ENCODE measurements around the gene ZNF175.

Gene ZNF175

DNA sequence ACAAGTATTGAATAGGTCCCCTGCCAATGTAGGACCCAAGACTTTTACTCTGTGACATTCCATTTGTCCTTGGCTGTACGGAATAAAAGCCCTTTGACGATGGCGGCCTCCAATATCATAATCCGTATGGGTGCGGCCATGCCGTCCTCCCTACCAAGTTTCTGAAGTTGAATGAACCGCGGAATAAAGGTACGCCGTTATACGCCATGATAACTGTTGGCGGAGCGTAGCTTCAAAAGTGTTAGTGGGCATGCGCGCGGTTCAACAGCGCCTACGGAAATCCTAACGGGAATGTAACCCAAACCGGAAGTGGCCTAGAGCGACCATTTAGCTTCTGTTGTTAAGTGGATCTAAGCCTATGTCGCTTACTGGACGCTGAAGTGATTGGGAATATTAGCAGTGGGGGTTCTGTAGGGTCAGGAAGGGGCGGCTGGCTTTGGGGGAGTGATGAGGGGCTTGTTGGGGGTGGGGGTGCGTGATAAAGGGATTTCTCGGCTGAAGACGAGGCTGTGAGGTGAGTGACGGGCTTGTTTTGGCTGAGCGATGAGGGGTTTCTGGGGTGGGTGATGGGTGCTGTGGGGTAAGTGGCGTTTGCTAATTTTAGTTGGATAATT is at the start of gene ZNF175:
Gene ZNF175, plus strand, starts transcription at position 322 of the 614 bp plus-strand sequence. CDS start 2,047 bp downstream, outside the sequence.
- DNase-seq (ENCODE audit: low spot score): no peak

DNA sequence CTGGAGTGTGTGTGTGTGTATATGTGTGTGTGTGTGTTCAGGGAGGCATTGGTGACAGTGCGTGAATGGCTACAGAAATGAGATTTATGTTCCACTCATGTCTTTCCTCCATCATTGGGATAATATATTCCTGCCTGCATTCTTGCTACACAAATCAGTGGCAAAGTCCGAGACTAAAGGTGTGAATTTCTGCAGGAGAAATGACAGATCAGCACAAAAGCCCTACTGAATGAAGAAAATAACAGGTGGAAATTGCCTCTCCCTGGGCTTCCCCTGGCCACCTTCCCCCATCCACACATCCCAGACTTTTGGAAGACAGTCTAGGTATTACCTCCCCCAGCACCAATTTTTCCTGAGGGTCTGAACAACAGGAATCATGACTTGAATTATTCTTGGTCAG is 49.7 kb upstream of the ZNF175 start:
- DNase-seq (ENCODE audit: low spot score): no peak

DNA sequence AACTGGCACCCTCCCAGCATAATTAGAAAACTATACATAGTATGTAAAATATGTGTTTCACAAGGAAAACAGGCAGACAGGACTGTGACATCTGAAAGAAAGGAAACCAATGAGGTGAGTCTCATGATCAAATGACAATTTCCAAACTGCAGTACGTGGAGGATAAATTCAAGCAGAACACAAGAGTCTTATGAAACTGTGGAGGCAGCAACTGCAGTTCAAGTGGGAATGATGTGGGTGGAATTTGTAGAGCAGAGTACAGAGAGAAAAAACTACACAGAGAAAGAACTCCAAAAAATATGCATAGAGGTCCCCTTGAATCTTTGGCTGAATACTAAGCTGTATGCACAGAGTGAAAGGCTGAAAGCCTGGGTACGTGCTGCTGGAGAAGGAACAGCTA is 49.3 kb upstream of the ZNF175 start:
- no peak for DNase-seq (ENCODE audit: low spot score)

GRCh38 chr19:51524666-51525264 is 46.3 kb upstream of the ZNF175 start:
- DNase-seq (ENCODE audit: low spot score): no peak

- DNase-seq (ENCODE audit: low spot score): no peak
Measured at GRCh38 chr19:51525651-51526050, 45.4 kb upstream of the ZNF175 start.

DNA sequence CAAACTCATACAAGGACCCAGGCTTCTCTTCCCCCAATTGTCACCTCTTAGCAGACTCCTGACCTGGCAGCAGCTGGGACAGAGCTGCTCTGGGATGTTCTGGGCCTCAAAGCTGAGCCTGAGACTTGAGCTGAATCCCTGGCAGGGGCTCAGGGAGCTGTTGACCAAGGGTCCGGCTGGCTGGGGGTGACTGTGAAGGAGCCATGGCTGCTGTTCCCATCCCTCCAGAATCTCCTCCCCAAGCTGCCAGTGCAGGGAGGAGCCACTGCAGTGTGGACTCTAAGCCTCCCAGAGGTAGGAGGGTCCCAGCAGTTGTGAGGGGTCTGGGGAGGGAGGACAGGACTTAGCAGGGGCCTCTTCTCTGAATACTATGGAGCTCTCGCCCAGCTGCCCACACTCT is 41.8 kb upstream of the ZNF175 start:
- no peak for DNase-seq (ENCODE audit: low spot score)

- no peak for DNase-seq (ENCODE audit: low spot score)
Measured at GRCh38 chr19:51530616-51531015, 40.5 kb upstream of the ZNF175 start.

DNA sequence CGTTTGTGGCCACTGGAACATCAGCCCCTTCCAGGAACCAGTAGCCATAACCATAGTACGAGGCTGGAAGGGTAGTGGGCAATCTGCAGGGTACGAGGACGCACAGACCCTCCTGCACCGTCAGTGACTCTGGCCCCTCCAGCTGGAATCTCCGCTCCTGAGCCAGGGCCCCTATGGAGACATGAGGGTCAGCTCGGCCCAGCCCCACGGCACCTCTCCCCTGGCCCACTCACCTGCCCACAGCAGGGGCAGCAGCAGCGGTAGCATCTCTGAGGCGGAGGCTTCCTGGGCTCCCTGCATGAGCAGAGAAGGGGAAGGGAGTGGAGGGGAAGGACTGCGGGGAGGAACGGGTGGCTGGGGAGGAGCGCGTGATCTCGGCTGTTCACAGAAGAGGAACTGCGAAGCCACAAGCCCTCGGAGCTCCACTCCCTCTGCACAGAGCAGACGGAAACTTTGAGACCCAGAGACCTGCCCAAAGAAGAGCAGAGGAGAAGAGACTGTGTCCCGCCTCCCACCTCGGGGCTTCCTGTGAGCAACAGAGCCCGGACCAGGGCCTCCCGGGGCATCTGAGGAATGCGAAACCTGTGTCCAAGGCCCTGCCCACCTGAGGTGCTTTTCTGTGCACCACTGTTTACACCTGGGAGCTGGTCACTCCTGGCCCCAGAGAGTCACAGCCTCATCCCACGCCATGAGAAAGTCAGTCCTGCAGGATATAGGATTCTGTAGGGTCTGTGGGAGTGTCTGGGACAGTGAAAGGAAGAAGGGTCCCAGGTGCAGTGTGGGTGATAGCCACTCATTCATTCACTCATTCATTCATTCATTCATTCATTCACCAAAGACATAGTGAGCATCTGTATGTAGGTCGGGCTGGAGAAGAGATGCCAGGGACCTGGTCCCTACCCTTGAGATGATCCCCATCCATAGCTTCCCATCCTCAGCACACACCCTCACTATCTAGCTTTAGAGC is 39.5 kb upstream of the ZNF175 start, which contains the start of gene SIGLEC6:
Gene SIGLEC6, minus strand, starts transcription at position 322 of the 967 bp plus-strand sequence. Its CDS starts 22 bp downstream, at position 300.
- no peak for DNase-seq (ENCODE audit: low spot score)

DNA sequence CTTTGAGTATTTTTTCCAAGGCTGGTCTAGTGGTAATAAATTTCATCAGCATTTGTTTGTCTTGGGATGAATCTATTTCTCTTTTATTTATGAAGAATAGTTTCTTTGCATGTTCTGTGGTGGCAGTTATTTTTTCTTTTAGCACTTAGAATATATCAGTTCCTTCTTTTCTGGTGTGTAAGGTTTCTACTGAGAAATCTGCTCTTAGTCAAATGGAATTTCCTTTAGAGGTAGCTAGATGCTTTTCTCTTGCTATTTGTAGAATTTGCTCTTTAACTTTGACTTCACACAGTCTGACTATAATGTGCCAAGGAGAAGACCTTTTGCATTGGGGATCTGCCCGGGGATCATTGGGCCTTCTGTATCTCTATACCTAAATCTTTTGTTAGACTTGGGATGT is 35.5 kb upstream of the ZNF175 start:
- DNase-seq (ENCODE audit: low spot score): no peak

DNA sequence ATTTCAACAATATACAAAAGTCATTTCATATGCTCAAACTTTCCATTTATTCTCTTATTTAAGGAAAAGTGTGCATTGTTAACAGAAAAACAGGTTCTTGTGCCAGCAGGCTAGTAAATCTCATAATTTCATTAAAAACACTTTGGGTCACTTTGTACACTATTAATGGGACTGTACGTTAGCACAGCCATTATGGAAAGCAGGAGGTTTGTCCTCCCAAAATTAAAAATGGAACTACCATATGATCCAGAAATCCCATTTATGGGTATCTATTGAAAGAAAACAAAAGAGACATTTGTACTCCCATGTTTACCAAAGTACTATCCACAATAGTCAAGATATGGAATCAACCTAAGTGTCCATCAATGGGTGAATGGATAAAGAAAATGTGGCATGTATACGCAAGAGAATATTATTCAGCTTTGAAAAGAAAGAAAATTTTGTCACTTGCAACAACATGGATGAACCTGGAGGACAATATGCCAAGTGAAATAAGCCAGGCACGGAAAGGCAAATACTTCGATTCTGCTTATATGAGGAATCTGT is 31.2 kb upstream of the ZNF175 start:
- no peak for DNase-seq (ENCODE audit: low spot score)

DNA sequence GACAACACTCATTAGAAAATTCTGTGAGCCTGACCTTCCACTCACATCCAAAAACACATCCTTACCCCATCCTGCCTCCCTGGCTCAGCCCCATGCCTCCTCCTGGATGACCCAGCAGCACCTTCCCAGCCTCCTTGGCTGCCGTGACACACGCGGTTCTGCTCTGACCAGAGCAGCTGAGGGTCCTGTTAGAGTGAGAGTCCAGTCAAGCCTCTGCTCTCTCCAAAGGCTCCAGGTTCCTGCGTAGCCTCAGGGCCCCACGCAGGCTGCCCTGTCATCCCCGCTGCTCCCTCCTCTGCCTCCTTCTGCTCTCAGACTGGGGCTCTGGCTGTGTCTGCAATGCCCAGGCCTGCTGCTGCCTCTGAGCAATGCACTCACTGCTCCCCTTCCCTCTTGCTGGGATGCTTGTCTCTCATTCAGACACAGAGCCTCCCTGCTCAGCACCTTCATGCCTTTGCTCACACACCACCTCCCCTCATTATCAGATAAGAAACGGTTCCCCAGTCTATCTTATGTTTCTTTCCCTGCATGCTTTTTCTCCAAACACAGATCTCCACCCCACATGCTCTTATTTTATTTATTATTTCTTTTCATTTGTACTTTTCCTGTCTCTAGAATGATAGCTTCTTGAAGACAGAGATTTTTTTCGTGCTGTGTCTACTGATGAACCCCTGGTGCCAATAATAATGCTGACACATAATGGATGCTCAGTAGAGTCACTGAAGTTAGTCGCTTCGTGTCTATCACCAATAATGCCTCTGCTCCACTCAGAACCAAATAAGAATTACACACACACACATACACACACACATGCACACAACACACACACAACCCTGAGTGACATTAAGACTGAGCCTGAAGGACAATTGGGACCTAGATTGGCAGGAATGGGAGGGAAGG is 29.4 kb upstream of the ZNF175 start:
- DNase-seq (ENCODE audit: low spot score): no peak

GRCh38 chr19:51542699-51543098 is 28.4 kb upstream of the ZNF175 start:
- no peak for DNase-seq (ENCODE audit: low spot score)

DNA sequence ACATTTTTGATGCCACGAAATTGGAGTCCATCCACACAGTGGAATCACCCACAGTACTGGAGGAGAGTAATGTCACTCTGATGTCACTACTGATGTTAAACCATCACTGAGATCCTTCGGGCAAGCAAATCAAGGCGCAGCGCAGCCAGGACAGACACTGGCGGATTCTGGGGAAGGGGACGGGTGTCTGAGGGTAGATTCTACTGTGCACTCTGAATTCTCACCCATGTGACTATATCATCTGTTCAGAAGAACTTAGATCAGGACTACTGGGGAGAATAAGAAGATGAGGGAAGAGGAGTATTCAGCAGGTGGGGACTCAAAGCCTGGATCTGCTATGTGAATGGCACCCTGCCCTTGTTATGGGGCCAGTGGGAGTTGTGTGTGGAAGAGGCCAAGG is 27.0 kb upstream of the ZNF175 start:
- no peak for DNase-seq (ENCODE audit: low spot score)

- no peak for DNase-seq (ENCODE audit: low spot score)
Measured at GRCh38 chr19:51546107-51546649, 24.9 kb upstream of the ZNF175 start.

- no peak for DNase-seq (ENCODE audit: low spot score)
Measured at GRCh38 chr19:51546650-51547396, 24.3 kb upstream of the ZNF175 start.

DNA sequence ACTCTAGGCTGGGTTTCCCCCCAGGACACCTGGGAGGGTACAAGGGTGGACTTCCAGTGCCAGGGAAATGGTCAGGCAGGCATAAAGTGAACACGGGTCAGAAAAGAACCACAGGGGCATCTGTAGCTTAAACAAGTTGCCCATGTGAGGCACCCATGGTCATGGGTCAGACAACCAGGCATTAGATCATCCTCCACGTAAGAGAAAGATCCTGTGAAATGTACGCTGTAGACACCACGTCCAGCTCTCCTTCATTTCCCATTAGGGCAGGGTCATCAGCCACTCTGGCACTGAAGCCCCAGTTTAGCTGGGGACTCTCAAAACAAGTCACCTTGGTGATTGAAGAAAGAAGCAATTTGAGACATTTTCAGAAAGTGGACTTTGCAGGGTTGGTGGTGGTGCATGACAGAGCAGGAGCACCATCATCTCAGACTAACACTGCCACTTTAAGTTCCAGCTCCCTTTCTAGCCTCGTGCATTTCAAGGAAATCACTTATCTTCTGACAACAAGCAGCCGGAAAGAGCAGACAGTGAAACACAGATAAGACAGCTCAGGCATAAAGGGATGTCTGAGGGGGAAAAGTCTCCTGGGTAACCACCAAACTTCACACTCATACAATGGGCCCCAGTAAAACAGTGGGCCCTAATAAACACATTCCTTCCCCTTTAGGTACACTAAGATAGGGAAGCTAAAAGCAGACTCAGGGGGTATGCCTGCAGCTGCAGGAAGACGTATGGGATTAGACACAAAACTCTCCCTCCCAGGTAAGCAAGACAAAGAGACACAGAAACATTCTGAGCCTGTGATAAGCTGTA is 23.5 kb upstream of the ZNF175 start:
- DNase-seq (ENCODE audit: low spot score): no peak

GRCh38 chr19:51548213-51548651 is 22.9 kb upstream of the ZNF175 start:
- no peak for DNase-seq (ENCODE audit: low spot score)

DNA sequence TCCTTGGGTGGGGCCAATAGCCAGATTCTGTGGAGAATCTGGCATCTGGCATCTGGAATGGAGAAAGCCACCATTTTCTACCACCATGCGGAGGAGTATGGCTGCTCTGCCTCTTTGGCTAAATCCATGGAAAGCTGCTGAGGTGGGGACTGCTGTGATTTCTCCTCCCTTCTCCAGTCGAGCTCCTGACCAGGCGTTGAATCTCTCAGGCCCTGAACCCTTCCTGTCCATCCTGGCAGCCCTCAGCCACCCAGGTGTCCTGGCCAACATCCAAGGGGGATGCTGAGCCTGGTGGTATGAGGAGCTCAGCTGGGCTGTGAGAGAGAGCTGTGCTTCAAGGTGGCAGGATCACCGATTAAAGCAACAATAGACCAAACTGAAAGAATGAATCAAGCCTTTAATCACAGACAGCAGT is 22.2 kb upstream of the ZNF175 start:
- DNase-seq (ENCODE audit: low spot score): no peak

DNA sequence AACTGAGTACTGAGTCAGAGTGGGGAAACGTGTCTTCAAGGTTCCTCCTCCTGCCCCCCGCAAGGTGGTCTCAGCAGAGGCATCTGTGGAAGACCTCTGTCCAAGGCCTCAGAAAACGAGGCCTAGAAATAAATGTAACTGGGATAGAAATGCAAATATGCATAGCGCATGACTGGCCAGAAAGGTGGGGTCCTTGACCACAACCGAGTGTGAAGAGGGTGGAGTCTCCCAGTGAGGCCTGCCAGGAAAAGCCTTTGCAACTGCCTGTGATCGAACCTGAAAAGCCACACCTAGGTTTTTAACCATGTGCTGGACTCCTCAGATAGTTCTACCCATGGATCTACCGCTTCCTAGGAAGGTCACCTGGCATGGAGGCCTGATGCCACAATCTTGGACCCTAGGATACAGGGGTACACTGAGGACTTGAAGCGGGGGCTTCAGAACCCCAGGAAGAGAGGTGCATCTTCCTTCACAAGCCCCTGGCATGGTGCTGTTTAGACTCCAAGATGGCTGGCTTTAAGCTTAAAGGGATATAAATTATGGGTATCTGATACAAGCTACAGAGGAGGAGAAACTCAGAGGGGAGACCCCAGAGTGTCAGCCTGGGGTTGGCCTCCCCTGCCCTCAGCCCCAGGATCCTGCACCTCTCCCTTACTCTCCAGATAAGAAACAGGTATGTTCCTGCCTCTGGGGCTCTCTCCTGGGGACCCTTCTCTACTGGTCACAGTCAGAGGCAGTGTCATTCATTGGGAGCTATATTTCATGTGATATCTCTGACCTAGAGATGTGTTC is 21.4 kb upstream of the ZNF175 start:
- DNase-seq (ENCODE audit: low spot score): no peak
